ENCODE measurements around the gene MAST3.
A peak's percentile ranks its signal among the peaks of the same experiment; 100 is the strongest.

The MAST3 gene

GRCh38 chr19:18110609-18111232 is 13.1 kb downstream of the MAST3 start:
- DNase-seq (ENCODE audit: low read depth, low spot score): no peak

DNA sequence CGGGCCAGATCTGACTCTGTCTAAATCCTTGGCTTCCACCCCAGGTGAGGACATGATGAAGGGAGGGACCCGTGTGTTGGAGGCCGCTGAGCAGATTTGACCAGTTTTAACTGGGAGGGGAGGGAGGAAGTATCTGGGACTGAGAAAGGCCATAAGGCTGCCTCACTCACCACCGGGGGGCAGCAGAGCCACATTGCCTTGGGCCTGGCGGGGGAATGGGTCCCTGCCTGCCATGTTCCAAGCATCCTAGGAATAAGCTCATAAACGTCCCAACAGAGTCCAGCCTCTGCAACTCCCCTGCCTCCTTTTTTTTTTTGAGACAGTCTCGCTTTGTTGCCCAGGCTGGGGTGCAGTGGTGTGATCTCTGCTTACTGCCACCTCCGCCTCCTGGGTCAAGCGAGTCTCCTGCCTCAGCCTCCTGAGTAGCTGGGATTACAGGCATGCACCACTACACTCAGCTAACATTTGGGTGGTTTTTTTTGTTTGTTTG is 15.5 kb downstream of the MAST3 start:
- DNase-seq (ENCODE audit: low read depth, low spot score): peak; percentile 51

- no peak for DNase-seq (ENCODE audit: low read depth, low spot score)
These were observed 16.2 kb downstream of the MAST3 start for GRCh38 chr19:18113827-18114226.

GRCh38 chr19:18114483-18114882 is 16.9 kb downstream of the MAST3 start:
- no peak for DNase-seq (ENCODE audit: low read depth, low spot score)

DNA sequence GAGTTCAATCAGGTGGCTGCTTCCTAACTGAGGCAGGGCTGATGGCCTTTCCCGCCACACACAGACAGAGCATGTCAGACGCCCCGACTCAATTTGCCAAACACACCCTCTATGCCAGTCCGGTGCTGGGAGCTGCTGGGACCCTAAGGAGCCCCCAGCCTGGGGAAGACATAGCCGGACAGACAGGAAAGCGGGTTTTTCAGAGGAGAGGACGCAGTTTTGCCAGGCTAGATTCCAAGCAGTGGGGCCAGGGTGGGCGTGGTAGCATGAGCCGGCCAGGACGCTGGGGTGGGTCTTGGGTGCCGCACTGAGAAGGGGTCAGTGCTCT is 19.8 kb downstream of the MAST3 start:
- no peak for DNase-seq (ENCODE audit: low read depth, low spot score)

DNA sequence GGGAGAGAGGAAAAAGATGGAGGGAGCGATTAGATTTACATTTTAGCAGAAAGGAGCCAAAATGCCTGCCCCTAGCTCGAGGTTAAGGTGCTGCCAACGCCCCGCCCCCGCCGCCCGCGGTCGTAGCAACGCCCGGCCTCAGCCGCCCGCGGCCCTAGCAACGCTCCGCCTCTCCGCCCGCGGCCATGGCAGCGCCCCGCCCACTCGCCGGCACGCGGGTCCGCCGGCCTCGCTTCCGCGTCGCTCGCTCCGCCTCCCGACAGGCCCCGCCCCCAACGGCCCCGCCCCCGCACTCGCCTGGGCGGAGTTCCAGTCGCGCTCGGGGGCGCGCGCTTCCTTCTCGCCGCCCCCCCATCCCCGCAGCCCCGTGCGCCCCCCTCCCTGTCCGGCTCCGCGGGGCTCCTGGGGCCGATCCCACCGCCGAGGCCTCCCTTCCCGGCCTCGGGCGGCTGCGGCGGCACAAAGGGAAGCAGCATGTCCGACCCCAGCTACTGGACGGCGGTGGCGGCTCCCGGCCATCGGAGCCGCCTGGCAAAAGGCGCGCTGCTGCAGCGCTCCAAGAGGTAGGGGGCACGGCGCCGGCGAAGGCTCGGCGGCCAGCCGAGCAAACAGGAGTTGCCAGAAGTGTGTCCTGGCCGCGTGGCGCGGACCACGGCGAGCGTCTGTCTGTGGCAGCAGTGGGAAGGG is 20.3 kb downstream of the MAST3 start:
- DNase-seq (ENCODE audit: low read depth, low spot score): peak; percentile 84

DNA sequence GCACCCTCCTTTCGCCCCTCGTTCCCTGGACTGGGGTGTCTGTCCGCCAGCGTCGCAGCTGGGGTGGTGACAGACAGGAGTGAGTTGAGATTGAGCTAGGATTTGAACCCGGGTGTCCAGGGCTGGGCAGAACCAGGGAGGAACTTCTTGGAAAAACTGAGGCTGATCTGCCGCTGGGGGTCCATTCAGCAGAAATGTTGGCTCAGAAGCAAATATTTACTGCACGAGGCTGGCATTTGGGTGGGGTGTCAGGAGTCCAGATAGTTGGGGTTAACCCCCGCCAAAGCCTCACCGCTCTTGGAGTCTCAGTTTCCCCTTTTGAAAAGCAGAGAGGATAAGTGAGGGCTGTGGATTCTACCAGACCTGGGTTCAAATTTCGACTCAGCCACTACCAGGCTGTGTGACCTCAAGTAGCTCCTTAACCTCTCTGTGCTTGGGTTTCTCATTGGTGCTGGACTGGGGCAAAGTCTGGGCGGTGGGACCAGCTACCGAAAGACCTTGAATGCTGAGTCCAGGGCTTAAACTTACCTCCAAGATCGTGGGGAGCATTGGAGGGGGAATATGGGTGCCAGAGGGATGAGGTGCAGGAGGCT is 20.9 kb downstream of the MAST3 start:
- no peak for DNase-seq (ENCODE audit: low read depth, low spot score)

DNA sequence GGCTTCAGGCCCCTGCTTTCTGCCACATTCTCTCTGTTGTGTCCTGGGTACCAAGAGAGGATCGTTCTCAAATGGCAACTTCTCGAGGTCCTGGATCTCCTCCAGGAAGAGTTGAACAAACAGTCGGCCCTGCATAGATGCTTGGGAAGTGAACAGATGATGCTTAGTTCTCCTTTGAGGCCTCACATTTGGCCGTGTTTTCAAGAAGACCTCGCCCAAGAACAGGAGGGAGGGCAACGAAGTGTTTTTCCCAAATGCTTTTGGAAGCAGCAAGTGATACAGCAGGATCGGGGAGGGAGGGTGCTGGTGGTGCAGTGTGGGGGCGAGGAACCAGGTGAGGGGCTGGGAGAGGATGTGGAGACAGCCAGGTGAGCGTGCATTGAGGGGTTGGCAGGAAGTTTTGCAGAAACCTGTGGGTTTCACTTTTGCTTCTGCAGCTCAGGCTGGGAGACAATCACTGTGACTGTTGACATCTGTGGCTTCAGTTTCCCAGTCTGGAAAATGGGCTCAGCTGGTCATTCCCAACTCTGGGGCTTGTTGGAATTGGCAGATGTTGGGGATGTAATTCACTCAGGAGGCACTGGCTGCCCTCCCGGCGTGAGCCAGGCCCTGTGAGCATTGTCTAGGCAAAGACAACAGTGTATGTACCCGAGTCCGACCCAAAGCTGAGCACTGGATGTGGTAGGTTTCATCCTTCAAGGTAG is 21.6 kb downstream of the MAST3 start:
- DNase-seq (ENCODE audit: low read depth, low spot score): no peak

DNA sequence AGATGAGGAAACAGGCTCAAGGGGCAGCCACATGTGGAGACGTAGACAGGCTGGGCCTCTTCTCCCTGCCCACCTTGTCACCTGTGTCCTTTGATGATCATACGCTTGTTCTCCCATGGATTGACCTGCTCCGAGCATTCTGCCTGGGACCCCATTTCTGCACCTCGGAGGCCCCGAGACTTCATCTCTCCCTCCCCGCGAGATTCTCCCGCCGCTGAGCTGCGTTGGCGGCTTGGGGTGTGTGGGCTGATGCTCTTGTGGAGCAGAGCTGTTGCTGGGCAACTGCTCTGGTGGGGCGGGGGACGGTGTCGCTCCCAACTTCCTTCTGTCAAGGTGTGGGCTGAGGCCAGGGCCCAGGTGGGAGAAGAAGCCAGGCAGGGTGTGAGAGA is 22.1 kb downstream of the MAST3 start:
- DNase-seq (ENCODE audit: low read depth, low spot score): no peak

GRCh38 chr19:18120127-18120526 is 22.5 kb downstream of the MAST3 start:
- DNase-seq (ENCODE audit: low read depth, low spot score): no peak

DNA sequence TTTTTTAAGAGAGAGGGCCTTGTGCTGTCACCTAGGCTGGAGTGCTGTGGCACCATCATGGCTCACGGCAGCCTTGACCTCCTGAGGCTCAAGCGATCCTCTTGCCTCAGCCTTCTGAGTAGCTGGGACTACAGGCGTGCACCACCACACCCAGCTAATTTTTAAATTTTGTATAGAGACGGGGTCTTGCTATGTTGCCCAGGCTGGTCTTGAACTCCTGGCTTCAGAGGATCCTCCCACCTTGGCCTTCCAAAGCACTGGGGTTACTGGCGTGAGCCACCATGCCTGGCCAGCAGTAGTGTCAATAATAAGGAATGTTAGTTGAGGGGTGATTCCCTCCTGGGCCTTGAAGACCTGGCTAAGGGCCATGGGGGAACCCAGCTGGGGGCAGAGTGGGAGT is 23.6 kb downstream of the MAST3 start:
- DNase-seq (ENCODE audit: low read depth, low spot score): no peak

DNA sequence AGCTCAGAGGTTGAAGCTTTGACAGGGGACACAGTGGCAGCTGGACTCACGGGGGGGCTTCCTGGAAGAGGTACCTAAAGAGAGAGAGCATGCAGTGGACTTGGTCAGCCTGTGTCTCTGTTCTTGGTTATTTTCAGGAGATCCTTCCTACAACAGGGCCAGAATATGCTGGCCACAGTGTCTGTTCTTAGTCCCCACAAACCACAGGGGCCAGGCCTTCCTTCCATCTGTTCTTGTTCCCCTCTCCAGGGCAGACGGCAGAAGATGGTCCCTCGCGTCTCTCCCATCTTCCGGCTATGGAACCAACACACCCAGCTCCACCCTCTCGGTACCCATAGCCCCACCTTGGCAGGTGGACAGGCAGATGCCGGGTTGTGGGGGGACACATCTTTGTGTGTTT is 24.8 kb downstream of the MAST3 start:
- no peak for DNase-seq (ENCODE audit: low read depth, low spot score)

DNA sequence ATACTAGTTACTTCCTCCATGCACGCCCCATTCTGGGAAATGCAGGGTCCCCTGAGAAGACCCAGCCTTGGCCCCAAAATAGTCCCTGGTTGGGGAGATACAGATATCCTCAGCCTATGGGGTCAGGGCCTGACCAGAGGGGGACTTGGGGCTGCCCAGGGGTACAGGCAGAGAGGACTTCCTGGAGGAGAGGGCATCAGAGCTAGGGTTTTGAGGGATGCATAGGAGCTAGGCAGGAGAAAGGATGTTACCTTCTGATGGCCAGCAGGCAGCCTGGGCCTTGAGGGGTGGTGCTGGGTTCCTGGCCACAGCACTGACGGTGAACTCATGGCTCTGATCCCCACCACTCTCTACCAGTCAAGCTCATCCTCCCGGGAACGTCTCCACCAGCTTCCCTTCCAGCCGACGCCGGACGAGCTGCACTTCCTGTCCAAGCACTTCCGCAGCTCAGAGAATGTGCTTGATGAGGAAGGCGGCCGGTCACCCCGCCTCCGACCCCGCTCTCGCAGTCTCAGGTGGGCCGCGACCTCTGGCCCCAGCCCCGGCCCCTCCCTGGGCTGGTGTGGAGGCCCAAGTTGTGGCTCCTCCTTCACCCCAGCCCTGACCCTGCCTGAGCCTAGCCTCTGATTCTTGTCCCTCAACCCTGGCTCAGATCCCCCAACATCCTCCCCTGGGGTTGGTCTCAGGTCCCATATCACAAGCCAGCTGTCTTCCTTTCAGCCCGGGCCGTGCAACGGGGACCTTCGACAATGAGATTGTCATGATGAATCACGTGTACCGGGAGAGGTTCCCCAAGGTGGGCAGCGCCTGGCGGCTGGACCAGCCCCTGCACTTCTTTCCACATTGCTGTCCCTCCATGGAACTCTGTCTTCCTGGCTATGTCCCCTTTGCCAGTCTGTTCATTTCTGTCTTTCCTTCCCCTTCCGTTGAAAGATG is 25.6 kb downstream of the MAST3 start:
- no peak for DNase-seq (ENCODE audit: low read depth, low spot score)

GRCh38 chr19:18123819-18124218 is 26.2 kb downstream of the MAST3 start:
- no peak for DNase-seq (ENCODE audit: low read depth, low spot score)

GRCh38 chr19:18126097-18126496 is 28.5 kb downstream of the MAST3 start:
- DNase-seq (ENCODE audit: low read depth, low spot score): no peak

DNA sequence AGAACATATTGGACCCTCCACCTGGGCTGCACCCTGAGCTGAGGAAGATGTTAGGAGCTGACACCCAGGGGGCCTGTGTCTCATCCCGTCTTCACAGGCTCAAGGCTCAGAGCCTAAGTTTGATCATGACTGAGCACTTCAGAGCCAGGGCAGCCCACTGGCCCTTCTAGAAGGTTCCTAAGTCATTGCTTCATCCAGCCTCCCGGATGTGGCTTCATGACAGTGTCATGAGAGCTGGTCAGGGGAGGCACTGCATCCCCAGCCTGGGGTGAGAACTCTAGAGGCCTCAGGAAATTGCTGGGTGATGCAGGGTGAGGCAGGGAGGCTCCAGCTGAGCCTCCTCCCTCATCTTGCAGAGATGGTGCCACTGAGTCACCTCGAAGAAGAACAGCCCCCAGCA is 30.5 kb downstream of the MAST3 start:
- no peak for DNase-seq (ENCODE audit: low read depth, low spot score)

GRCh38 chr19:18128805-18129204 is 31.2 kb downstream of the MAST3 start:
- no peak for DNase-seq (ENCODE audit: low read depth, low spot score)

DNA sequence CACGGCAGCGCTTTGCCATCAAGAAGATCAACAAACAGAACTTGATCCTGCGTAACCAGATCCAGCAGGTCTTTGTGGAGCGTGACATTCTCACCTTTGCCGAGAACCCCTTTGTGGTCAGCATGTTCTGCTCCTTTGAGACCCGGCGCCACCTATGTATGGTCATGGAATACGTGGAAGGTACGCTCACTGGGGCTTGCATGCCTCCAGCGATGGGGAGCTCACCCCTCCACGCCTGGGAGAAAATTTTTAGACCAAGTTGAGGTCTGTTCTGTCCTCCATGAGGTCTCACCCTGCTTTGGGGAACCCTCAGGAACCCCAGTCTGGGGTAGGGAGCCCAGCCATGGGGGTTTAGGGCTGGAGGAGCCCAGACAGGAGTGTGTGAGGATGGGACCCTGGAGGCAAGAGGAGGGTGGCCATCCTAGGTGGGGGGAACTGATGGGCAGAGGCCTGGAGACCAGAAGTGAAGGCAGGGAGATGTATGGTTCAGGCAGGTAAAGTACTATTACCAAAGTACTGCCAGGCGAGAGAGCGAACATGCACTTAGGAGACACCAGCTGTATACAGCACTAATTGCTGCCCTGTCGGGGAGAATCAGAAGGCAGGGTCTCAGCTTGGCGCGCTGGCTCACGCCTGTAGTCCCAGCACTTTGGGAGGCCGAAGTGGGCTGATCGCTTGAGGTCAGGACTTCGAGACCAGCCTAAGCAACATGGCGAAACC is 33.1 kb downstream of the MAST3 start:
- DNase-seq (ENCODE audit: low read depth, low spot score): no peak

DNA sequence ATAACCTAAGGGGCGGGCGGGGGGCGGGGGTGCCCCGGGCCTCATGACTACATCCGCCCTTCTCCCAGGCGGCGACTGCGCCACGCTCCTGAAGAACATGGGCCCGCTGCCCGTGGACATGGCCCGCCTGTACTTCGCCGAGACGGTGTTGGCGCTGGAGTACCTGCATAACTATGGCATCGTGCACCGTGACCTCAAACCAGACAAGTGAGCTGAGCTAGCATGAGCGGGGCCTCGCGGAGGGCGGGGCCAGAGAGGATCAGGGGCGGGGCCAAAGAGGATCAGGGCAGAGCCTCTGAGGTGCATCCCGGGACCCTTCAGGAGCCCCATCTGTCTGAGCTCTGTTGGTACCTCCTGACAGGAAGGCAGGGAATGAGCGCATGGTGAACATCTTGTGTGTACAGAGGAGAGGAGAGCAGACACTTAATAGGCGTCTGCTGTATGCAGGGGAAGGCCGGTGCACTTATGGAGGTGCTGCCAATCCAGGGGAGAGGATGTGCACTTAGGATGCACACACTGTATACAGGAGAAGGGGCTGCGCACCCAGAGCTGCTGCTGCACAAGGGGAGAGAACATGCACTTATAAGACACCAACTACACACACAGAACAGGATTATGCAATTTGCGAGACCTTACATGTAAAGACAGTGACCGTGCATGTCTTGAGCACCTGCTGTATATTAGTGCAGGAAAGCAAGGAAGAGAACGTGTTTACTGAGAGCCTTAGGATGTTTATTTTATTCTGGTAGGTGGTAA is 34.4 kb downstream of the MAST3 start:
- DNase-seq (ENCODE audit: low read depth, low spot score): no peak

All from activated naive CD8-positive, alpha-beta T cell treated with anti-CD3 and anti-CD28 coated beads, Interleukin-2, amount 50 U/mL, for 16 hours (primary cell).